ENCODE measurements around the gene CCNG2.
"Not testable (repeated sequence)": the region's sequence is repeated elsewhere in the genome, so short reads cannot be mapped to it uniquely, and the experiment has no call there.

Gene CCNG2

GRCh38 chr4:77156912-77157858 is at the start of gene CCNG2:
Gene CCNG2, plus strand, starts transcription at chr4:77157207. Its CDS starts 1,326 bp downstream, at chr4:77158533.
- DNase-seq = peak; percentile 89

- no peak for DNase-seq
Observed at GRCh38 chr4:77110730-77111129, 46.3 kb upstream of the CCNG2 start.

DNA sequence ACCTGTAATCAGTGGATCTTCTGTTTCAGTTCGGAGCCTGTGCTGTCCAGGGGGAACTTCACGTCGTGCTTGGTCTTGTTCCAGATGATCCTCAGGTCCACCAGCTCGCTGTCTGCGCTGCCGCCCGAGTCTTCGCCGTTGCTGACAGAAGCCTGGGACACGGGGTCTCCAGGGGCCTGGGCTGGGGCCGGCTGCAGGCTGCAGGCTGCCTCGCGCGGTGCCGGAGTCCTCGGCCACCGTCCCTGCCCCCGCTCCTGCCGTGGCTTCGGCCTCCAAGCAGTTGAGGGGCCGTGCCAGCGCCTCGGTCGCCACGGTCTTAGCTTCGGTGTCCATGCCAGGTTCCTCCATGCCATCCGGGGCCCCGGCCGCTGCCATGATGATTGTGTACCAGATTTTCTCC is 43.9 kb upstream of the CCNG2 start:
- no peak for DNase-seq

- DNase-seq = no peak
Observed at GRCh38 chr4:77117721-77118120, 39.3 kb upstream of the CCNG2 start.

DNA sequence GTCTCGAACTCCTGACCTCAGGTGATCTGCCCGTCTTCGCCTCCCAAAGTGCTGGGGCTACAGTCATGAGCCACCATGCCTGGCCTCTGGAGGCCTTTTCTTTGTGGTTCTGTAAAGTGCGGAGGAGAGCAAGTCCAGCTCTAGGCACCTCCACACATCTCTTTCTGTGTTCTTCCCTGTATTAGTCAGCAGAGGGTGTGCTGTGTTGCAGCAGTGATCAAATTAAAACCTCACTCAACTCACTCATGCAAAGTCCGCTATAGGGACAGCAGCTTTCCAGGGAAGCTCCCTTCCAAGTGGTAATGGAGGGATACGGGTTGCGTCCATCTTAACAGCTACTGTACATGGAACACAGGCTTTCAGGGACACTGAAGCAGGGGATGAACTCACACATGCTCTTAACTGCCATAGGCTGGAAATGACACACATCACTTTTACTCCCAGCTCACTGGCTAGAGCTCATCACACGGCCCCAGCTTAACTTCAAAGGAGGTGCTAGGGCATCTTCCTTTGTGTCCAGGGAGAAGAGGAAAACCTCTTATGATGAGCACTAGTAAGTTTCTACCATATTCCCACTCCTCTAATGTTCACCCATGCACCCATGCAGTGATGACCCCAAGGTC is 36.0 kb upstream of the CCNG2 start:
- DNase-seq = no peak

- DNase-seq = no peak
Observed at GRCh38 chr4:77121736-77122240, 35.2 kb upstream of the CCNG2 start.

DNA sequence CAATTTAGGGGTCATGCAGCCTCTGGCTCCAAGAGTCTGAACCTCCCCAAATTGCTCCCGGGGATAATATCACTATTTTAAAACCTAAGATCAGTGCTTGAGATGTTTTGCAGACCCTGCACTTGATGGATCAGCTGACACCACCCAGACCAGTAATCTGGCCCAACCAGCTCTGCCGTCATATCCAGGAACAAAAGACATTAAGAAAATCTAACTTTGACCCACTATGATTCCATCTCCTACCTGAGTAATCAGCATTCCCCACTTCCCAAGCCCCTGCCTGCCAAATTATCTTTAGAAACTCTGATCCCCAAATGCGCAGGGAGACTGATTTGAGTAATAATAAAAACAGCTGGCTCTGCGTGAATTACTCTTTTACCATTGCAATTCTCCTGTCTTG is 34.4 kb upstream of the CCNG2 start:
- no peak for DNase-seq

DNA sequence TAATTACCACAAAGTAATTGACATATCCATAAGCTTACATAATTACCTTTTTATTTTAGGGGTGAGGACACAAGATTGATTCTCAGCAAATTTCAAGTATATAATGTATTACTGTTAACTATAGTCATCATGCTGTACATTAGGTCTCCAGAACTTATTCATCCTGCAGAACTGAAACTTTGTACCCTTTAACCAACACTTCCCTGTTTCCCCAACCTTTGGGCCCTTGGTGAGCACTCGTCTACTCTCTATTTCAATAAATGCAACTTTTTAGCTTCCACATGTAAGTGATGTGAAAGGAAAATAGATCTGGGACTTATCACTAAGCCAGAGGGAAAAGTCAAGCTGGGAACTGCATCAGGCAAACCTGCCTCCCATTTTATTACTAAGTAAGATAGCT is 33.6 kb upstream of the CCNG2 start:
- DNase-seq = no peak

GRCh38 chr4:77124576-77124975 is 32.4 kb upstream of the CCNG2 start:
- DNase-seq = no peak

DNA sequence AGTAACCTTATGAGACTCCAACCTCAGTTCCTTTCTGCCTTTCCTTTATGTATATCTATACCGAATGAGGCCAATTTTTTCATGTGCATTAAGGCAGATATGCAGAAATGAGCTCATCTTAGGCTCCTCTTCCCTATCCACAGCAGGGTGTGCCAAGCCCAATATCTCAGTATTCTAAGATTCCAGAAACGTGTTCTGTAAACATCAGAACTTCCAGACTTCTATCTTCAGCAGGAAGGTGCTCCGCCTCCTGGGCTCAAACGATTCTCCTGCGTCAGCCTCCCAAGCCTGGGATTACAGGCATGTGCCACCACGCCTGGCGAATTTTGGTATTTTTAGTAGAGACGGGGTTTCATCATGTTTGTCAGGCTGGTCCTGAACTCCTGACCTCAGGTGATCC is 31.0 kb upstream of the CCNG2 start:
- DNase-seq = no peak

- DNase-seq = no peak
Observed at GRCh38 chr4:77126809-77127208, 30.2 kb upstream of the CCNG2 start.

DNA sequence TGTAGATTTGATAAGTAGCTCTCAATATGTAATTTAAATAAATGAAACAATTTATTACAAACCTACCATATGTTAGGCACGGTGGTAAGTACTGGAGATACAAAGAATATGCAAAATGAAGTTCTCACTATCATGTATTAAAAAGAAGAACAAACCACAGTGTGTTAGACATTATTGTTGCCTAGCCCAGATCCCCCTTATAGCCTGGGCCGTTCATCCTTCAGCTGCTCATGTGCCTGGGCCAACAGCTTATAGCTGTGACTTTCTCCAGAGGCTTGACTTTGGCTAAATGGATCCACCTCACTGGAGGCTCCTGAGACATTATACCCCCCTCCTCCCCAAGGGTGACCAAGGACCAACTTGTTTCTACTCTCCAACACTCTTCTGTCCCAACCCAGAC is 29.8 kb upstream of the CCNG2 start:
- no peak for DNase-seq

- DNase-seq = no peak
Observed at GRCh38 chr4:77127837-77128621, 29.0 kb upstream of the CCNG2 start.

DNA sequence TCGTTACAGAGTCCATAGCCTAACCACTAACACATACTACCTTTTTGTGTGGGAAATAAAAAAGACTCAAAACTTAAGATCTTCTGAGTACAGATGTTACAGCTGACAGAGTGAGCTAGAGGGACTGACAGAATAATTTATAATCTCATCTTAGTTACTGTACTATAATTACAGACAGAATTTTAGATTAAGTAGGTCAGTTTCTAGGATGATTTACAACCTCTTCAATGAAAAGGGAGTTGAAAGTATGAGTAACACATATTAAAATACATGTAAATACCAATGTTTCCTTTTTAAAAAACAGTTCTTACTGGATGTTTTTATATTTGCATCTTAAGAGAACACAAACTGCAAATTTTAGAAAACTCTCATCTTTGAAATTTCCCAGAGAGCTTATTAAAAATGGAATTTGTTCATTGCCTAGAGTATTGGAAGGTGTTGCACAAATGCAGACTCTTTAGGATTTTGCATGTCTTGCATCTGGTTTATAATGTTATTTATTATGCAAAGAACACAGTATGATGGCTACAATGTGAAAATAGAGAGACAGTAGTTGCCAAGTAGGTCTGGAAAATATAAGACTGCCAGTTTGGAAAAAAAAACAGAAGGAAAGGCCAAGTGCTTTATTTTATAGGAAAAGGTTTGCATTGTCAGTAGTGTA is 24.2 kb upstream of the CCNG2 start:
- no peak for DNase-seq

DNA sequence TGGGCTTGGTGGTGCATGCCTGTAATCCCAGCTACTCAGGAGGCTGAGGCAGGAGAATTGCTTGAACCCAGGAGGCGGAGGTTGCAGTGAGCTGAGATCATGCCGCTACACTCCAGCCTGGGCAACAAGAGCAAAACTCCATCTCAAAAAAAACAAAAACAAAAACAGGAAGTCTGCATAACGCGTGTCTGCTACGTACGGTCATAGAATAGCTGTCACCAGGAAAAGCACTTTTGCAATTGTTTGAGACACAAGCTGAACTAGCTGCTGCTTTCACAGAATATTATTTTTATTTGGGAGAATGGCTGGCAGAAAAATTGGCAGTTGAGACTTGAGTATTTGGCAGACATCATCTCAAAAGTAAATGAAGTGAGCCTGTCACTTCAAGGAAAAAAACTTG is 19.6 kb upstream of the CCNG2 start:
- not testable (repeated sequence) for DNase-seq

DNA sequence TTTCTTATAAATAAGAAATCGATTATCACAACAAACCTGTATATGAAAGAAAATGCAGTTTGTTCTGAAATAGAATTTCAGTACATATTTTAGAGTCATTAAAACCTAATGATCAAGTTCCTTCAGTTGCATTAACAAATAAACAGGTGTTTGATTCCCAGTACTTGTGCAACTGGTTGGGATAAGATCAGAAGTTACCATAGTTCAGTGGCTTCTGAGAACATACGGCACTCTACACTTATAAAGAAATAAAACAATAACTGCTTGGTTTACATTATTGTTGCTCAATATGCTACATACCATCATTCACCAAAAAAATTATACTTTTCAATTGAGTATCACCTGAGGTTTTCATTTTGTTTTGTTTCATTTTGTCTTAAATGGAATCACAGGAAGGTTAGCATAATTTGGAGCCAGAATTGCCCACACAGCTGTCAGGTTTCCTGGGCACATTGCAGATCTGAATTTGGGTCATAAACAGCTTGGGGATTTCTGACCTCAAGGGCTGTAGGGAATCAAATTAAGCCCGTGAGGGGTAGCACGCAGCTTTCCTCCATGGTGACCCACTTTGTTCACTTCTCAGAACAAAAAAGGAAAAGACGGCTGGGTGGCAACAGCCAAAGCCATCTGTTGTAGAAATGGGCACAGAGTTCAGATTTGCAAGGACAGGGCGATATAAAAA is 14.9 kb upstream of the CCNG2 start:
- DNase-seq = no peak

- no peak for DNase-seq
Observed at GRCh38 chr4:77142646-77143028, 14.4 kb upstream of the CCNG2 start.

GRCh38 chr4:77143091-77143490 is 13.9 kb upstream of the CCNG2 start:
- DNase-seq = no peak

DNA sequence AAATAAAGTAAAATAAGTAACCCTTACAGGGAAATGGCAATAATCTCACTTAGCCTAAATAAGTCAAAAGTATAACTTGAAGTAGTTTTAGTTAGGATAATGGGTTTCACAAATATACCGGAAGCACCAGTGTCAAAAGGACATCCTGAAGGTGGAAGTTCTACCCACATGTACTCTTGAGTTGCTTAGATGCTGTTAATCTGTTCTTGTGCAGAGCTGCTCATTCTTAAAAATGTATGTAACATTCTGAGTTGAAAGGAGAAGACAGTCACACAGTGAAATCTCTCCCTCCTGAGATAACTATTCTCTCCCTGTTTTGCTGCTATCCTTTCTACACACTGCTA is 11.2 kb upstream of the CCNG2 start:
- DNase-seq = no peak

- DNase-seq = no peak
Observed at GRCh38 chr4:77146186-77147078, 10.6 kb upstream of the CCNG2 start.

DNA sequence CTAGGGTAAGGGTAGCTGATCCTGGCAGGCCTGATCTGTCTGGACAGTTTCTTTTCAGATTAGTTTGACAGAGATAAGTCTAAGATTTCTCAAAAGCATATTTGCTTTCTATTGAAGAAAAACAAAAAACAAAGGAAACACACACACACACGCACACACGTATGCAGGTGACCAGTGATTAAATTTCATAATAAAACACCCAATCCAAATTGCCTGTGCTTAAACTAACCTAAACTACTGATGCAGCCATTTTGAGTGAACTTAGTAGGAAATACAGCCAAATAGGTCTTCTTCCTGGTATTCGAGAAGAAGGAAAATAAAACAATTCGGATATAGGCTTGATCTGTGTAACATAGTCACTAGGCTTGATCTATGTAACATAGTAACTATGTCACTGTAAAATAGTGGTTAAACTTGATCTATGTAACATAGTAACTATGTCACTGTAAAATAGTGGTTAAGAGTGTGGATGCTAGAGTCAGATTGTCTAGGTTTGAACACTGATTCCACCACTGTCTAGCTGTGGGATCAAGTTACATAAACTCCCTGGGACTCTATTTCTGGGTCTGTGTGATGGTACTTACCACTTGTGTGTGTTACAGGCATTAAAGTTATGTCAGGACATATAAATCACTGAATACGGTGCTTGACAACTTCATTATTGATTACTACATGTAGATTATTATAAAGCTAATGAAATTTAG is 9.8 kb upstream of the CCNG2 start:
- DNase-seq = no peak
